ENCODE measurements around the gene SOCS3. TPM values are rescaled to one million over a fixed set of nuclear protein-coding genes. Genes with fewer than 3 reads are reported as not detected.

The SOCS3 gene
- total and polyA plus RNA-seq, 2 experiments from 2014 or later, result 13.2 to 32.9 TPM

DNA sequence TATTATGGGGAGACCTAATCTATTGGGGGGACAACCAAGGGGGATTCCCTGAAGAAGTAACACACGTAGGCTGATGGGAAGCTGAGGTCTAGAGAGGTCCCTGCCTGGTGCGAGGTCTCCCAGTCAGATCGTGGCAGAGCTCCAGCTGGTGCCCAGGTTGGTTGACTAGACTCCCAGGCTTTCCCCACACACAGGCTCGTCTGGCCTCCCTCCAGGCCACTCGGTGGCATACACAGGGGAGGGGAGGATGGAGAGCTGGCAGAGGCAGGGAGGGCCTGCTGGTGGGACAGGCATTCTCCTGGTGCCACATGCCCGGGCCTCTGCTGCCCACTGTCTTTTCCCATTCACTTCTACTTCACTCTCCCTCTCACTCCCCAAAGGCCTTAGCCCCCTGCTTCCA is 8.5 kb upstream of the SOCS3 start (continued):
- TF ChIP-seq POLR2AphosphoS5 (IDR thresholded peaks at IDR 0.05; ENCODE audit: low read depth) (no peak), CTCF (conservative IDR thresholded peaks at IDR 0.05; ENCODE audit: low read depth in 2 of 2) (no peak), ZNF331 (CRISPR knock-in tag; IDR thresholded peaks at IDR 0.05; ENCODE audit: low read depth) (no peak), JUNB (IDR thresholded peaks at IDR 0.05; ENCODE audit: unreplicated experiment) (no peak), EZH2phosphoT487 (IDR thresholded peaks at IDR 0.05; ENCODE audit: unreplicated experiment) (no peak), ETS1 (IDR thresholded peaks at IDR 0.05) (no peak), STAT1 (IDR thresholded peaks at IDR 0.05; ENCODE audit: unreplicated experiment) (no peak), CREB1 (CRISPR knock-in tag; IDR thresholded peaks at IDR 0.05; ENCODE audit: low read depth) (no peak), ZNF114 (CRISPR knock-in tag; IDR thresholded peaks at IDR 0.05) (no peak)
- TF ChIP-seq, protein P1, sequence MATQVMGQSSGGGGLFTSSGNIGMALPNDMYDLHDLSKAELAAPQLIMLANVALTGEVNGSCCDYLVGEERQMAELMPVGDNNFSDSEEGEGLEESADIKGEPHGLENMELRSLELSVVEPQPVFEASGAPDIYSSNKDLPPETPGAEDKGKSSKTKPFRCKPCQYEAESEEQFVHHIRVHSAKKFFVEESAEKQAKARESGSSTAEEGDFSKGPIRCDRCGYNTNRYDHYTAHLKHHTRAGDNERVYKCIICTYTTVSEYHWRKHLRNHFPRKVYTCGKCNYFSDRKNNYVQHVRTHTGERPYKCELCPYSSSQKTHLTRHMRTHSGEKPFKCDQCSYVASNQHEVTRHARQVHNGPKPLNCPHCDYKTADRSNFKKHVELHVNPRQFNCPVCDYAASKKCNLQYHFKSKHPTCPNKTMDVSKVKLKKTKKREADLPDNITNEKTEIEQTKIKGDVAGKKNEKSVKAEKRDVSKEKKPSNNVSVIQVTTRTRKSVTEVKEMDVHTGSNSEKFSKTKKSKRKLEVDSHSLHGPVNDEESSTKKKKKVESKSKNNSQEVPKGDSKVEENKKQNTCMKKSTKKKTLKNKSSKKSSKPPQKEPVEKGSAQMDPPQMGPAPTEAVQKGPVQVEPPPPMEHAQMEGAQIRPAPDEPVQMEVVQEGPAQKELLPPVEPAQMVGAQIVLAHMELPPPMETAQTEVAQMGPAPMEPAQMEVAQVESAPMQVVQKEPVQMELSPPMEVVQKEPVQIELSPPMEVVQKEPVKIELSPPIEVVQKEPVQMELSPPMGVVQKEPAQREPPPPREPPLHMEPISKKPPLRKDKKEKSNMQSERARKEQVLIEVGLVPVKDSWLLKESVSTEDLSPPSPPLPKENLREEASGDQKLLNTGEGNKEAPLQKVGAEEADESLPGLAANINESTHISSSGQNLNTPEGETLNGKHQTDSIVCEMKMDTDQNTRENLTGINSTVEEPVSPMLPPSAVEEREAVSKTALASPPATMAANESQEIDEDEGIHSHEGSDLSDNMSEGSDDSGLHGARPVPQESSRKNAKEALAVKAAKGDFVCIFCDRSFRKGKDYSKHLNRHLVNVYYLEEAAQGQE (IDR thresholded peaks at IDR 0.05; ENCODE audit: unreplicated experiment), result no peak

DNA sequence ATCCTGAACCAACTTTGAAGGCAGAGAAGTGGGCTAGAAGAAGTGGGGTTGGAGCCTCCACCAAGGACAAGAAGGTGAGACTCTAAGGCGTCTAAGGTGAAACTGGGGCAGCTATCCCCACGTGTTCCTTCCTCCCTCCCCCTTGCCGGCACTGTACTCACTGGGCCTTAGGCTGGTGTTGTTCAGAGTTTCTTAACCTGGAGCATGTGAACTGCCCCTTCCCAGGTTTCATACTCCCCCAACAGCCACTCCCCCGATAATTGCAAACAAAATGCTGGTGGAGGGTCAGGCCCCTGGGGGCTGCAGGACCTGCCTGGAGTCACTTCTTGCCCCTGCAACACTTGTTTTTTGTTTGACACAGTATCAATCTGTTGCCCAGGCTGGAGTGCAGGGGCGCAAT is 7.3 kb upstream of the SOCS3 start:
- H3K4me2 ChIP-seq, result peak overlapping the region; percentile 63; the same call in 1 of the 2 replicates
- TF ChIP-seq, protein P2, sequence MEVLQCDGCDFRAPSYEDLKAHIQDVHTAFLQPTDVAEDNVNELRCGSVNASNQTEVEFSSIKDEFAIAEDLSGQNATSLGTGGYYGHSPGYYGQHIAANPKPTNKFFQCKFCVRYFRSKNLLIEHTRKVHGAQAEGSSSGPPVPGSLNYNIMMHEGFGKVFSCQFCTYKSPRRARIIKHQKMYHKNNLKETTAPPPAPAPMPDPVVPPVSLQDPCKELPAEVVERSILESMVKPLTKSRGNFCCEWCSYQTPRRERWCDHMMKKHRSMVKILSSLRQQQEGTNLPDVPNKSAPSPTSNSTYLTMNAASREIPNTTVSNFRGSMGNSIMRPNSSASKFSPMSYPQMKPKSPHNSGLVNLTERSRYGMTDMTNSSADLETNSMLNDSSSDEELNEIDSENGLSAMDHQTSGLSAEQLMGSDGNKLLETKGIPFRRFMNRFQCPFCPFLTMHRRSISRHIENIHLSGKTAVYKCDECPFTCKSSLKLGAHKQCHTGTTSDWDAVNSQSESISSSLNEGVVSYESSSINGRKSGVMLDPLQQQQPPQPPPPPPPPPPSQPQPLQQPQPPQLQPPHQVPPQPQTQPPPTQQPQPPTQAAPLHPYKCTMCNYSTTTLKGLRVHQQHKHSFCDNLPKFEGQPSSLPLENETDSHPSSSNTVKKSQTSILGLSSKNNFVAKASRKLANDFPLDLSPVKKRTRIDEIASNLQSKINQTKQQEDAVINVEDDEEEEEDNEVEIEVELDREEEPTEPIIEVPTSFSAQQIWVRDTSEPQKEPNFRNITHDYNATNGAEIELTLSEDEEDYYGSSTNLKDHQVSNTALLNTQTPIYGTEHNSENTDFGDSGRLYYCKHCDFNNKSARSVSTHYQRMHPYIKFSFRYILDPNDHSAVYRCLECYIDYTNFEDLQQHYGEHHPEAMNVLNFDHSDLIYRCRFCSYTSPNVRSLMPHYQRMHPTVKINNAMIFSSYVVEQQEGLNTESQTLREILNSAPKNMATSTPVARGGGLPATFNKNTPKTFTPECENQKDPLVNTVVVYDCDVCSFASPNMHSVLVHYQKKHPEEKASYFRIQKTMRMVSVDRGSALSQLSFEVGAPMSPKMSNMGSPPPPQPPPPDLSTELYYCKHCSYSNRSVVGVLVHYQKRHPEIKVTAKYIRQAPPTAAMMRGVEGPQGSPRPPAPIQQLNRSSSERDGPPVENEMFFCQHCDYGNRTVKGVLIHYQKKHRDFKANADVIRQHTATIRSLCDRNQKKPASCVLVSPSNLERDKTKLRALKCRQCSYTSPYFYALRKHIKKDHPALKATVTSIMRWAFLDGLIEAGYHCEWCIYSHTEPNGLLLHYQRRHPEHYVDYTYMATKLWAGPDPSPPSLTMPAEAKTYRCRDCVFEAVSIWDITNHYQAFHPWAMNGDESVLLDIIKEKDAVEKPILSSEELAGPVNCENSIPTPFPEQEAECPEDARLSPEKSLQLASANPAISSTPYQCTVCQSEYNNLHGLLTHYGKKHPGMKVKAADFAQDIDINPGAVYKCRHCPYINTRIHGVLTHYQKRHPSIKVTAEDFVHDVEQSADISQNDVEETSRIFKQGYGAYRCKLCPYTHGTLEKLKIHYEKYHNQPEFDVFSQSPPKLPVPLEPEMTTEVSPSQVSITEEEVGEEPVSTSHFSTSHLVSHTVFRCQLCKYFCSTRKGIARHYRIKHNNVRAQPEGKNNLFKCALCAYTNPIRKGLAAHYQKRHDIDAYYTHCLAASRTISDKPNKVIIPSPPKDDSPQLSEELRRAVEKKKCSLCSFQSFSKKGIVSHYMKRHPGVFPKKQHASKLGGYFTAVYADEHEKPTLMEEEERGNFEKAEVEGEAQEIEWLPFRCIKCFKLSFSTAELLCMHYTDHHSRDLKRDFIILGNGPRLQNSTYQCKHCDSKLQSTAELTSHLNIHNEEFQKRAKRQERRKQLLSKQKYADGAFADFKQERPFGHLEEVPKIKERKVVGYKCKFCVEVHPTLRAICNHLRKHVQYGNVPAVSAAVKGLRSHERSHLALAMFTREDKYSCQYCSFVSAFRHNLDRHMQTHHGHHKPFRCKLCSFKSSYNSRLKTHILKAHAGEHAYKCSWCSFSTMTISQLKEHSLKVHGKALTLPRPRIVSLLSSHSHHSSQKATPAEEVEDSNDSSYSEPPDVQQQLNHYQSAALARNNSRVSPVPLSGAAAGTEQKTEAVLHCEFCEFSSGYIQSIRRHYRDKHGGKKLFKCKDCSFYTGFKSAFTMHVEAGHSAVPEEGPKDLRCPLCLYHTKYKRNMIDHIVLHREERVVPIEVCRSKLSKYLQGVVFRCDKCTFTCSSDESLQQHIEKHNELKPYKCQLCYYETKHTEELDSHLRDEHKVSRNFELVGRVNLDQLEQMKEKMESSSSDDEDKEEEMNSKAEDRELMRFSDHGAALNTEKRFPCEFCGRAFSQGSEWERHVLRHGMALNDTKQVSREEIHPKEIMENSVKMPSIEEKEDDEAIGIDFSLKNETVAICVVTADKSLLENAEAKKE (CRISPR knock-in tag; IDR thresholded peaks at IDR 0.05), result no peak
- TF ChIP-seq JUNB (IDR thresholded peaks at IDR 0.05; ENCODE audit: unreplicated experiment) (no peak), ZNF114 (CRISPR knock-in tag; IDR thresholded peaks at IDR 0.05) (no peak), STAT1 (IDR thresholded peaks at IDR 0.05; ENCODE audit: unreplicated experiment) (no peak), ETS1 (IDR thresholded peaks at IDR 0.05) (no peak)

More for the DNA sequence above, 7.3 kb upstream of the SOCS3 start:
- no peaks in the 10 kb centered on the region for H3K79me2 ChIP-seq (replicated peaks; ENCODE audit: insufficient read depth)
- H3K4me3 ChIP-seq, result no peak overlapping the region
- Mint-ChIP-seq H3K36me3 (ENCODE audit: low read depth) (no peaks in the 10 kb centered on the region), H3K4me3 (no peak overlapping the region), H3K27ac (no peak overlapping the region), H3K4me1 (peaks cover 72% of the 10 kb centered on the region), H3K27me3 (ENCODE audit: insufficient read depth, low read depth, poor library complexity) (peaks cover 36% of the 10 kb centered on the region), H3K9me3 (no peaks in the 10 kb centered on the region)
- no peaks in the 10 kb centered on the region for H3K27me3 ChIP-seq (ENCODE audit: insufficient read depth)
- no peaks in the 10 kb centered on the region for H3K9me2 ChIP-seq (ENCODE audit: insufficient read depth)
- H3F3A ChIP-seq (replicated peaks; ENCODE audit: low read depth), result peaks cover 35% of the 10 kb centered on the region
- DNase-seq (ENCODE audit: low spot score), result no peak
- H3K36me3 ChIP-seq (ENCODE audit: insufficient read depth), result no peaks in the 10 kb centered on the region
- H3K4me1 ChIP-seq (ENCODE audit: insufficient read depth), result peaks cover 69% of the 10 kb centered on the region
- H3K27ac ChIP-seq (ENCODE audit: low read depth), result peak overlapping the region; percentile 98
- no peaks in the 10 kb centered on the region for H4K20me1 ChIP-seq (replicated peaks; ENCODE audit: insufficient read depth)
- H2AFZ ChIP-seq, result no peak overlapping the region
- no peak for ATAC-seq
